K562 (cell line): Measurements from ENCODE around the gene UNC45B. TPM values are rescaled to one million over a fixed set of nuclear protein-coding genes. Genes with fewer than 3 reads are reported as not detected.

Experiments used
- ATAC-seq: fragments of 200-7000 bp; cut with Tn5 transposase; 3 replicates; pipeline ENCODE4 v1.9.1; 2020; ENCODE audit warnings: moderate library complexity
- BruUV-seq: library from RNA; stranded (reverse); fragments of 400-500 nt; replicated peaks from 2 replicates; lab custom pipeline; 2021; lab: Mats Ljungman, UMichigan
- CTCF ChIA-PET: fragments of 300-600 bp; formaldehyde crosslinking; extraction: SDS; loops from one replicate; lab custom pipeline; 2021; ENCODE audit warnings: low intra/inter-chr PET ratio; lab: Yijun Ruan, JAX
- POLR2A ChIA-PET: fragments of 300-600, 350-650 bp; sonication (Branson Sonifier 250); formaldehyde crosslinking; extraction: SDS; loops from one replicate; lab custom pipeline; 2021; ENCODE audit warnings: antibody characterized with exemption, inconsistent platforms; lab: Yijun Ruan, JAX
- DNase-seq, 4 experiments: peaks; one replicate each; pipeline versions ENCODE4 v3.0.0 to v3.0.0-alpha.2; 2011 to 2018; ENCODE audit warnings: low spot score in 3 of 4, mixed read lengths in 3 of 4; ENCODE audit errors: extremely low read depth in 1 of 4
- FAIRE-seq: peaks from 2 replicates; lab custom pipeline; 2011; peaks lifted over from hg19 to GRCh38; lab: Jason Lieb, UNC
- H2AFZ ChIP-seq: 2 replicates; pipeline ENCODE4 v1.6.0; 2011; ENCODE audit warnings: low read depth, low read length, control low read depth, inconsistent platforms
- H3K27ac ChIP-seq: fragments of 200-600 bp; 3 replicates; pipeline ENCODE4 v1.8.0; 2011; ENCODE audit warnings: low read depth, mild to moderate bottlenecking, control low read depth, inconsistent platforms, low read length, moderate library complexity, mixed read lengths; ENCODE audit errors: extremely low read depth
- H3K27me3 ChIP-seq, 2 experiments: fragments of 300-600 bp in 1 of 2; 2 replicates in 1 of 2; 3 replicates in 1 of 2; pipeline versions ENCODE4 v1.6.0 to v1.8.0; 2011; ENCODE audit warnings: inconsistent platforms in 2 of 2, low read length in 2 of 2, mild to moderate bottlenecking in 1 of 2, mixed read lengths in 1 of 2, moderate library complexity in 1 of 2; ENCODE audit not compliant: control insufficient read depth in 2 of 2, insufficient read depth in 2 of 2
- H3K36me3 ChIP-seq: fragments of 300-600 bp; 3 replicates; pipeline ENCODE4 v1.8.0; 2011; ENCODE audit warnings: mild to moderate bottlenecking, low read length, inconsistent platforms; ENCODE audit not compliant: control insufficient read depth, insufficient read depth
- H3K4me1 ChIP-seq, 2 experiments: fragments of 200-600 bp in 1 of 2; replicated peaks in 1 of 2; 2 replicates in 1 of 2; 3 replicates in 1 of 2; pipeline versions ENCODE4 v1.5.1 to v1.8.0; 2011; ENCODE audit warnings: inconsistent platforms in 2 of 2, low read length in 2 of 2, mild to moderate bottlenecking in 1 of 2, mixed read lengths in 1 of 2, moderate library complexity in 1 of 2; ENCODE audit not compliant: control insufficient read depth in 2 of 2, insufficient read depth in 2 of 2
- H3K4me2 ChIP-seq: 2 replicates; pipeline ENCODE4 v1.6.1; 2011; ENCODE audit warnings: low read length, control low read depth, inconsistent platforms, mixed read lengths; ENCODE audit not compliant: insufficient read depth
- H3K4me3 ChIP-seq: fragments of 200-600 bp; sonication (generic), shearing (Covaris generic); 2 replicates; pipeline ENCODE4 v1.5.1; 2016; ENCODE audit warnings: control low read depth, inconsistent platforms
- H3K79me2 ChIP-seq: fragments of 200-600 bp; 3 replicates; pipeline ENCODE4 v1.8.0; 2011; ENCODE audit warnings: low read length, inconsistent platforms; ENCODE audit not compliant: control insufficient read depth, insufficient read depth
- H3K9ac ChIP-seq, 2 experiments: 2 replicates each; pipeline versions ENCODE4 v1.6.0 to v1.6.1; 2011; ENCODE audit warnings: low read depth in 2 of 2, low read length in 2 of 2, control low read depth in 1 of 2, inconsistent platforms in 1 of 2, mild to moderate bottlenecking in 1 of 2, mixed read lengths in 1 of 2; ENCODE audit not compliant: insufficient read depth in 1 of 2
- H3K9me1 ChIP-seq: one replicate; pipeline ENCODE4 v1.6.0; 2011; ENCODE audit warnings: inconsistent platforms, mild to moderate bottlenecking, low read length, moderate library complexity; ENCODE audit not compliant: control insufficient read depth, insufficient read depth
- H3K9me3 ChIP-seq: replicated peaks from 2 replicates; pipeline ENCODE4 v1.5.1; 2011; ENCODE audit warnings: low read depth, low read length, inconsistent platforms; ENCODE audit not compliant: control insufficient read depth, insufficient read depth
- H4K20me1 ChIP-seq: replicated peaks from 2 replicates; pipeline ENCODE4 v1.6.1; 2011; ENCODE audit warnings: low read length, inconsistent platforms, mixed read lengths; ENCODE audit not compliant: control insufficient read depth, insufficient read depth
- CEBPB ChIP-seq: fragments of 450-650 bp; IDR thresholded peaks from 2 replicates; pipeline ENCODE4 v1.6.1; 2016; ENCODE audit warnings: missing genetic modification characterization, missing compliant biosample characterization
- CEBPG ChIP-seq, 3 experiments: fragments of 200-800 bp in 1 of 3; sonication (Bioruptor generic) in 1 of 3; sonication (generic) in 1 of 3; formaldehyde crosslinking in 1 of 3; IDR thresholded peaks in 2 of 3; conservative IDR thresholded peaks in 1 of 3; 2 replicates each; pipeline versions ENCODE4 v1.6.1 to v1.8.0; 2016 to 2022; ENCODE audit warnings: missing compliant biosample characterization in 2 of 3, missing genetic modification characterization in 2 of 3, mild to moderate bottlenecking in 1 of 3, missing genetic modification reagents in 1 of 3
- E2F8 ChIP-seq: fragments of 450-650 bp; IDR thresholded peaks from 2 replicates; pipeline ENCODE4 v1.7.1; 2018; ENCODE audit warnings: mild to moderate bottlenecking, low read depth; ENCODE audit not compliant: partially characterized antibody
- EWSR1 ChIP-seq: fragments of 450-650 bp; IDR thresholded peaks from 2 replicates; pipeline ENCODE4 v1.6.1; 2018; ENCODE audit warnings: borderline replicate concordance, mild to moderate bottlenecking, low read depth, moderate library complexity; ENCODE audit not compliant: partially characterized antibody
- JUNB ChIP-seq: fragments of 450-650 bp; formaldehyde crosslinking; conservative IDR thresholded peaks from 2 replicates; pipeline ENCODE4 v1.4.0; 2020; ENCODE audit warnings: mild to moderate bottlenecking
- MTA2 ChIP-seq: fragments of 450-650 bp; IDR thresholded peaks from 2 replicates; pipeline ENCODE4 v1.6.1; 2016; ENCODE audit warnings: low read depth
- SRSF3 ChIP-seq: fragments of 200-400 bp; formaldehyde crosslinking; IDR thresholded peaks from 2 replicates; pipeline ENCODE4 v1.6.1; 2016; ENCODE audit warnings: mild to moderate bottlenecking, low read length, moderate library complexity; ENCODE audit not compliant: insufficient read depth
- STAT5B ChIP-seq: fragments of 250-450 bp; sonication (Bioruptor Pico); IDR thresholded peaks from 2 replicates; pipeline ENCODE4 v1.8.0; 2021; ENCODE audit warnings: mild to moderate bottlenecking, inconsistent platforms
- TEAD4 ChIP-seq, 2 experiments: sonication (generic) in 1 of 2; formaldehyde crosslinking in 1 of 2; IDR thresholded peaks; 2 replicates each; pipeline versions ENCODE4 v1.6.1 to v1.8.0; 2012 to 2022; ENCODE audit warnings: borderline replicate concordance in 1 of 2, inconsistent platforms in 1 of 2, low read length in 1 of 2, mild to moderate bottlenecking in 1 of 2, missing genetic modification reagents in 1 of 2
- WGBS: fragments of 100-300 bp; shearing (Covaris generic); methylation state at CpG from one replicate; pipeline ENCODE4 v1.1.6; 2016; ENCODE audit warnings: low coverage, mixed read lengths; ENCODE audit not compliant: insufficient coverage; ENCODE audit errors: missing lambda C conversion rate; 5-methylcytosine and 5-hydroxymethylcytosine counted together
- in situ Hi-C: fragments of 300-500 bp; cut with MboI; formaldehyde crosslinking; loops from 4 replicates; pipeline ENCODE4 v1.15.0; 2018; ENCODE audit warnings: inconsistent platforms, mixed read lengths
- intact Hi-C: fragments of 100-400 bp; cut with micrococcal nuclease; formaldehyde crosslinking; loops from 2 replicates; pipeline ENCODE4 v1.14.2; 2022
- polyA plus RNA-seq, 8 experiments: library from polyadenylated mRNA; depleted of rRNA in 4 of 8; stranded (reverse) in 5 of 8; unstranded in 3 of 8; fragments of >200 nt; fragmentation: Nextera tagmentation in 2 of 8; fragmentation: Illumina TruSeq in 1 of 8; extraction: Ambion mirVana in 2 of 8; extraction: Trizol in 1 of 8; gene quantifications; 2 replicates each; pipeline versions ENCODE4 v1.2.1 to v1.2.3, GENCODE V29; 2011 to 2014; ENCODE audit warnings: inconsistent platforms in 1 of 8, missing spikeins in 1 of 8
- total RNA-seq, 7 experiments: library from RNA; depleted of rRNA in 6 of 7; stranded (reverse); fragments of >200 nt in 6 of 7; fragmentation: Illumina TruSeq in 2 of 7; extraction: Trizol in 2 of 7; gene quantifications; 2 replicates each; pipeline versions ENCODE4 v1.2.1 to v1.2.3, GENCODE V29; 2011 to 2021; ENCODE audit warnings: low replicate concordance in 1 of 7
- TF ChIP-seq, protein P1 (sequence below): fragments of 250-450 bp; sonication (Bioruptor Pico); IDR thresholded peaks from 2 replicates; pipeline ENCODE4 v1.8.0; 2021; ENCODE audit warnings: borderline replicate concordance, mild to moderate bottlenecking, moderate library complexity; ENCODE audit not compliant: poor library complexity, severe bottlenecking
- TF ChIP-seq, protein P2 (sequence below): fragments of 250-450 bp; sonication (Bioruptor Pico); IDR thresholded peaks from 2 replicates; pipeline ENCODE4 v1.8.0; 2022; ENCODE audit warnings: inconsistent platforms, mild to moderate bottlenecking, moderate library complexity, borderline replicate concordance
- TF ChIP-seq, protein P3 (sequence below): fragments of 250-450 bp; sonication (Bioruptor Pico); IDR thresholded peaks from 2 replicates; pipeline ENCODE4 v1.6.1; 2021; ENCODE audit warnings: mild to moderate bottlenecking

Gene UNC45B
- total and polyA plus RNA-seq, 9 of the 15 experiments (the other 6 are each of a cell fraction or from before 2014, with no cell fraction given): not detected

DNA sequence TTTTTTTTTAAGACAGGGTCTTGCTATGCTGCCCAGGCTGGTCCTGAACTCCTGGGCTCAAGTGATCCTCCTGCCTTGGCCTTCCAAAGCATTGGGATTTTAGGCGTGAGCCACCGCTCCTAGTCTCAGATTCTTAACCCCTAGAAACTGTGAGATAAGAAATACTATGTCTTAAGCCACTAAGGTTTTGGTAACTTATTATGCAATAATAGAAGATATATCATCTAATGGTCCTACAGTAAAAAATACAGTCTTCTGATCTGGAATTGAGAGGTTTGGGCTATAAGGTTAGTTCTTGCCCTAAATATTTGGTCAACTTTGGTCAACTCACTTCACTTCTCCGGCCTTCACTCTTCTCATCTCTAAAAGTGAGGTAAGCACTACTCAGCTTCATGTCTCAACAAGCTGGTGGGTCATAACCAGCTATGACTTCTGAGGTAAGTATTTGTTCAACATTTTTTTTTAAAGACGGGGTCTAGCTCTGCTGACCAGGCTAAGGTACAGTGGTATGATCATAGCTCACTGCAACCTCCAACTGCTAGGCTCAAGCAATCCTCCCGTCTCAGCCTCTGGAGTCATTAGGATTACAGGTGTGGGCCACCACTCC lies 42.7 kb upstream of the UNC45B start:
- Histone ChIP-seq H3K36me3 (peaks cover 43% of the 10 kb centered on the region; the same call in 2 of the 3 replicates), H2AFZ (no peak overlapping the region), H3K27ac (no peak overlapping the region), H3K9me1 (no peaks in the 10 kb centered on the region), H3K4me1 (no peaks in the 10 kb centered on the region; a peak in 1 of 5 replicates), H3K4me2 (no peak overlapping the region), H3K79me2 (no peaks in the 10 kb centered on the region), H4K20me1 (no peaks in the 10 kb centered on the region), H3K9ac (no peak overlapping the region), H3K9me3 (no peaks in the 10 kb centered on the region), H3K4me3 (no peak overlapping the region), H3K27me3 (no peaks in the 10 kb centered on the region)
- 90% methylated on average over 5 of the region's 5 CpGs for WGBS
- in situ Hi-C loops (no loop called here), intact Hi-C loops (no loop called here)
- TF ChIP-seq EWSR1 (no peak), E2F8 (no peak), CEBPB (tag) (peak; percentile 51), SRSF3 (no peak), STAT5B (no peak), TEAD4 (IDR thresholded peaks at IDR 0.05; ENCODE audit: low read length) (no peak), TEAD4 (CRISPR knock-in tag; IDR thresholded peaks at IDR 0.05; ENCODE audit: borderline replicate concordance) (no peak), CEBPG (CRISPR knock-in tag; IDR thresholded peaks at IDR 0.05) (no peak), CEBPG (tag; conservative IDR thresholded peaks at IDR 0.05 in 1 of 2, IDR thresholded peaks at IDR 0.05 in 1 of 2) (peak in 1 of 2 experiments; percentile 61; a peak in 1 of 4 replicates), JUNB (CRISPR knock-in tag) (no peak), MTA2 (no peak)
- TF ChIP-seq, protein P1, sequence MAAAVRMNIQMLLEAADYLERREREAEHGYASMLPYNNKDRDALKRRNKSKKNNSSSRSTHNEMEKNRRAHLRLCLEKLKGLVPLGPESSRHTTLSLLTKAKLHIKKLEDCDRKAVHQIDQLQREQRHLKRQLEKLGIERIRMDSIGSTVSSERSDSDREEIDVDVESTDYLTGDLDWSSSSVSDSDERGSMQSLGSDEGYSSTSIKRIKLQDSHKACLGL (CRISPR knock-in tag): no peak
- TF ChIP-seq, protein P2, sequence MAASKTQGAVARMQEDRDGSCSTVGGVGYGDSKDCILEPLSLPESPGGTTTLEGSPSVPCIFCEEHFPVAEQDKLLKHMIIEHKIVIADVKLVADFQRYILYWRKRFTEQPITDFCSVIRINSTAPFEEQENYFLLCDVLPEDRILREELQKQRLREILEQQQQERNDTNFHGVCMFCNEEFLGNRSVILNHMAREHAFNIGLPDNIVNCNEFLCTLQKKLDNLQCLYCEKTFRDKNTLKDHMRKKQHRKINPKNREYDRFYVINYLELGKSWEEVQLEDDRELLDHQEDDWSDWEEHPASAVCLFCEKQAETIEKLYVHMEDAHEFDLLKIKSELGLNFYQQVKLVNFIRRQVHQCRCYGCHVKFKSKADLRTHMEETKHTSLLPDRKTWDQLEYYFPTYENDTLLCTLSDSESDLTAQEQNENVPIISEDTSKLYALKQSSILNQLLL (CRISPR knock-in tag): no peak
- TF ChIP-seq, protein P3, sequence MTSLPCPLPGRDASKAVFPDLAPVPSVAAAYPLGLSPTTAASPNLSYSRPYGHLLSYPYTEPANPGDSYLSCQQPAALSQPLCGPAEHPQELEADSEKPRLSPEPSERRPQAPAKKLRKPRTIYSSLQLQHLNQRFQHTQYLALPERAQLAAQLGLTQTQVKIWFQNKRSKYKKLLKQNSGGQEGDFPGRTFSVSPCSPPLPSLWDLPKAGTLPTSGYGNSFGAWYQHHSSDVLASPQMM: no peak
- no TSS peak for BruUV-seq
- CTCF ChIA-PET: no interaction called here
- FAIRE-seq: no peak
- no peak for DNase-seq
- no peak for ATAC-seq
- POLR2A ChIA-PET: interaction anchor here (2.0 kb wide), 1 partner anchor 11 kb away, joined by 9 read pairs; no protein-coding TSS in a partner anchor
